RCC 7860 (cell line): ENCODE data around the gene PNPO.
"Not testable (repeated sequence)": the region's sequence is repeated elsewhere in the genome, so short reads cannot be mapped to it uniquely, and the experiment has no call there.

ENCODE experiments used
- DNase-seq: peaks from one replicate; pipeline ENCODE4 v3.0.0-alpha.2; 2015; ENCODE audit warnings: low spot score
- FAIRE-seq: peaks from 2 replicates; lab custom pipeline; 2012; peaks lifted over from hg19 to GRCh38; lab: Jason Lieb, UNC

PNPO gene

GRCh38 chr17:47970725-47971499 is 29.5 kb downstream of the PNPO start, which contains the start of gene CDK5RAP3:
Gene CDK5RAP3, plus strand, starts transcription at chr17:47971113. Its CDS starts 34 bp downstream, at chr17:47971147.
- DNase-seq: peak; percentile 99
- FAIRE-seq: peak; percentile 90

- FAIRE-seq (no peak), DNase-seq (peak; percentile 60)
Observed at GRCh38 chr17:47973541-47973940, 32.2 kb downstream of the PNPO start.

DNA sequence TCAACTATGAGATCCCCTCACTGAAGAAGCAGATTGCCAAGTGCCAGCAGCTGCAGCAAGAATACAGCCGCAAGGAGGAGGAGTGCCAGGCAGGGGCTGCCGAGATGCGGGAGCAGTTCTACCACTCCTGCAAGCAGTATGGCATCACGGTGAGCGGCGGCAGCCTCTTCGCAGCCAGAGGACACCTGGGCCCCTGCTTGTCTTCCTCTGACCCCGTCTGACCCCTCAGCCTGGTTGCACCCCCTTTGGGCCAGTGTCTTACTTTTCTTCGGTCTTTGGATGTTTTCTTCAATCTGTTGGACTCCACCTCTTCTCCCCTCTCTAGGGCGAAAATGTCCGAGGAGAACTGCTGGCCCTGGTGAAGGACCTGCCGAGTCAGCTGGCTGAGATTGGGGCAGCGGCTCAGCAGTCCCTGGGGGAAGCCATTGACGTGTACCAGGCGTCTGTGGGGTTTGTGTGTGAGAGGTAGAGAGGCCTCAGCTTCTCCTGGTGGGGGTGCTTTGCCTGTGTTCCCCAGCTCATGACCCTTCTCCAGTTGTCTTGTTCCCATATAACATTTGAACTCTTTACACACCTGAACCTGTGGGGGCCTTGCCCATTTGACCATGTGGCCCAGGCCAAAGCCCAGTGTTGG is 33.9 kb downstream of the PNPO start:
- FAIRE-seq (no peak), DNase-seq (no peak)

- DNase-seq (no peak), FAIRE-seq (no peak)
Observed at GRCh38 chr17:47975823-47976205, 34.4 kb downstream of the PNPO start.

DNA sequence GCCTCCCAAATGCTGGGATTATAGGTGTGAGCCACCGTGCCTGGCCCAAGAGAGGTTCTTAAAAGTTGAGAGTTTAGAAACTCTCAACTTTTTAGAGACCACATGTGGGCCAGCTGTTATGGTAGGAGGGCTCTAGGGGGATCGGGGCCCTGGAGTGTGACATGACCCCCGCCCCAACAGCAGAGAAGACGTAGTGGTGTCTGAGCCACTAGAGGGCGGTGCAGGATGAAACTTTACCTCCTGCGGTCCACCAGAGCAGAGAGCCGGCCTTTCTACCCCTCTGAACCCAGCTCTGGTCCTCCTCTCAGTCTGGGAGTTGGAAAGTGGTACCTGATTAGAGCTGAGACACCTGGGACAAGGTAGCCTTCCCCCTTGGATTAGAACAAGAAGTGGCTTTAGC is 37.0 kb downstream of the PNPO start:
- no peak for FAIRE-seq

DNA sequence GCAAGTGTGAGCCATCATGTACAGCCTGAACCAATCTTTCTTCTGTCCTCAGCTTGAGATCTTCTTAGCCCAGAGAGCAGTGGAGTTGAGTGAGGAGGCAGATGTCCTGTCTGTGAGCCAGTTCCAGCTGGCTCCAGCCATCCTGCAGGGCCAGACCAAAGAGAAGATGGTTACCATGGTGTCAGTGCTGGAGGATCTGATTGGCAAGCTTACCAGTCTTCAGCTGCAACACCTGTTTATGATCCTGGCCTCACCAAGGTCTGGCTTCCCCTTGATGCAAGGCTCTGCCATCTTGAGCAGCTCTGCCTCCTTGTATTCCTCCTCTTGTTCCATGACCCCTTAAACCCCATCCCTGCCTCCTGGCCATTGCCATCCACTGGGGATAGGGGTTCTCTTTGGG is 39.2 kb downstream of the PNPO start:
- FAIRE-seq: no peak
- no peak for DNase-seq

More for the DNA sequence above, 37.0 kb downstream of the PNPO start:
- peak; percentile 17 for DNase-seq

GRCh38 chr17:47981462-47981861 is 40.1 kb downstream of the PNPO start:
- FAIRE-seq (no peak), DNase-seq (no peak)

DNA sequence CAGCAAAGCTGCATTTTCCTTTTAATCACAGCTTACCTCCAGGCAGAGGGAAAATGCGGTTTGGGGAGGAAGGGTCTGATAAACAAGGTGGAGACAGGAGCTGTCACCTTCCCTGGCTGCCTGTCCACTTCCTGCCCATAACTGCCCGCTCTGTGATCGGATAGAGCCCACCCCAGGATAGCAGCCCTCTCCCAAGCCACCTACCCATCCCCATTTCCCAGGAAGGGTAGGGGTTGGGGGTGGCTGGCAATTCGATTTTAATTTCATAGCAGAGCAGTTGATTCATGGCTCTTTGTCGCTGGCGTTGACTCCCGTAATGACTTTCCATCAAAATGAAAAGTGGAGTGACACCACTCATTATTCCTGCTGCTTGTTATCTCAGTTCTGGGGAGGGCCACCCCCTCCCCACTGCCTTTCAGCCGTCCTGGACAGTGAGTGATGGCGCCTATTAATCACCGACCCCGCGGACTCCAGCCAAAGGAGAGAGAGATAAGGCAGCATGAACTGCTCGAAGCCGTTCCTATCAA is 40.8 kb downstream of the PNPO start:
- no peak for FAIRE-seq

DNA sequence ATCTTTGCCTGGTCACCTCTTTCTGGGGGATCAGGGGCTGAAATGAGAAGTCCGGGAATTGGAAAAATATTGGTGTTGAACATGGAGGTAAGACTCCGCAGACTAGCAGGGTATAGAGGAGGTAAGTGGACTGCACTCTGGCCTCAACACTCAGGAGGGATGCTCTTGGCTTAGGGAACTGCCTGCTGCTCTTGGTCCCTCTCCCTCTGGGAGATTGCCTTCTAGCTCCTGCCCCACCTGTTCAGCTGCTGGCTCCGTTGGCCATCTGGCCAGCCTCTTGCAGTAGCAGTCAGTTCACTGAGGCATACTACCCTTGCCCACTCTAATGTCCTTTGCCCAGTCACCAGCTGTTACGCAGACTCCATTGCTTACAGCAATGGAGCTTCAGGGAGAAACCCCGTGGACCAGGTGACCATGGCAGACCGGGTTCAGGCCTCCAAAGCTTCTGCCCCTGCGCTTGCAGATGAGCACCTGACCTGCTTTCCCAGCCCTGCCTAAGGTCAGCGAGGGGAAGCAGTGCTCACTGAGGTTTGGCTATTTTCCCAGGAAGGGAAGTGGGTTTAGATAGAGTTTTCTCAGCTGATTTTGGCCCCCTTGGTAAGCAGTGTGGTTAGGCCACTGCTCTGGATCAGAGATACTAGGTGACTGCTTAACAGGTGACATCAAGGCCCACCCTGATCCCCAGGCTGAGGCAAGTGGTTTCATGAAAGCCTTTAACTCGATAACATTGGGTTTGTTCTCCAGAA is 41.4 kb downstream of the PNPO start:
- DNase-seq: no peak

More for the DNA sequence above, 40.8 kb downstream of the PNPO start:
- no peak for DNase-seq

GRCh38 chr17:47983492-47984223 is 42.3 kb downstream of the PNPO start:
- DNase-seq (no peak), FAIRE-seq (no peak)

More for the DNA sequence above, 41.4 kb downstream of the PNPO start:
- FAIRE-seq: no peak

GRCh38 chr17:47986520-47986919 is 45.1 kb downstream of the PNPO start:
- no peak for DNase-seq
- FAIRE-seq: no peak

DNA sequence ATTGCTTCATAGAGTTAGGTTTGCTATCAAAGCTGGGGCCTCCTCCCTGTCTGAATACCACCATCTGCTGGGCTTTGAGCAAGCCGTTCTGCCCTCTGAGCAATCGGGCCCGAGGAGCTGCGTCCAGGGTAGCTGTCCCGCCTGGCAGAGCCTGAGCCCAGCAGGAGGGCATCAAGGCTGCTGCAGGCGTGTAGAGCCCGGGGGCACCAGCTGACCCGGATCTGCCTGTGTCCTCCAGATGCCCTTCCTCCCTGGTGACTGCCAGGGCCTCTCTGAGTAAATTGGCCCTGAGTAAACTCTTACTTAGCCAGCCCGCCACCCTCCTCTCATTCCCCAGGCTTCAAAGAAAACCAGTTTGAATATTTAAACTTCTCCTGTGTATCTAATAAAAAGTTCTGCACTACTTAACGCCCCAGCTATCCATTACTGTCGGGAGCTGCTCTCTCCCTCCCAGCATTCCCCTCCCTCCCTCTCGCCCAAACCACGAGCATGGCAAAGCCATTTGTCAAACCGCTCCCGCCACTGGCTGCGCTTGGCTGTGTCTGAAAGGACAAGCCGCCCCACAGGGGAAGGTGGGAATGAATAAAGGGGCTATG is 46.0 kb downstream of the PNPO start:
- no peak for FAIRE-seq
- no peak for DNase-seq

GRCh38 chr17:47988445-47988844 is 47.1 kb downstream of the PNPO start:
- not testable (repeated sequence) for DNase-seq, FAIRE-seq

GRCh38 chr17:47989159-47989558 is 47.8 kb downstream of the PNPO start:
- no peak for DNase-seq
- no peak for FAIRE-seq

DNA sequence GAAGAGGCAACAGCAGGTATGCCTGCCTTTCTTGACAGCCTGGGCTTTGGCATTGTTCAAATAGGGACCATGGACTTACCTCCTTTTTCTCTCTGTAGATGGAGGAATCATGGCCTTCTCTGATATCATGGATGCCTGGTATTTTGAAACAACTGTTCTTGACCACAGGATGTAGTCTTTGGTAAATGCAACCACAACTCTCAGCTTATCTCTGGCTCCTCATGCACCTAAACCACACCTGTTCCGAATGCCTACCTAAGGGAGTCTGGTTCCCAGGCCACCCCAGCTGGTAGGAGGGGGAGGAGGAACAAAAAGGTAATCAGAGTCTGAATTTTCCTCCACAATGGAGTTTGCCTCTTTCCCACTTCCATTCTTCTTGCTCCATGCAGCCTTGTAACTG is 48.3 kb downstream of the PNPO start:
- DNase-seq (no peak), FAIRE-seq (no peak)

GRCh38 chr17:47990962-47991731 is 49.8 kb downstream of the PNPO start:
- no peak for FAIRE-seq
- no peak for DNase-seq

DNA sequence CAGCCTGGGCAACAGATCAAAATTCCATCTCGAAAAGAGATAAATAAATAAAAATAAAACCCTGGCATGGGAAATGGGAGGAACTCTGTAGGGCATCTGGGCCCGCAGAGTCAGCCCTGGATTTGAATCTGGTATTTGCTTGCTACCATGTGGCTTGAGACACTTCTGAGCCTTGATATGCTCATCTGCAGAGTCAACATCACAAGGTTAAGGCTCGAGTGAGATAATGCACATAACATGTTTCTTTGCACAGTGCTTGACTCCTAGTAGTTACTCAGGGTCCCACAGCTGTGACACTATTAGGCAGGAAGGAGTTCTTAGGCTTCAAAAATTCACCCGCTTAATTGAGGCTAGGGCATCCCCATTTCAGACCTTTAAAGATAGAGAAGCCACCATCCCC is 50.8 kb downstream of the PNPO start:
- no peak for FAIRE-seq

GRCh38 chr17:47993031-47993564 is 51.7 kb downstream of the PNPO start:
- no peak for DNase-seq
- no peak for FAIRE-seq

More for the DNA sequence above, 50.8 kb downstream of the PNPO start:
- DNase-seq: no peak

DNA sequence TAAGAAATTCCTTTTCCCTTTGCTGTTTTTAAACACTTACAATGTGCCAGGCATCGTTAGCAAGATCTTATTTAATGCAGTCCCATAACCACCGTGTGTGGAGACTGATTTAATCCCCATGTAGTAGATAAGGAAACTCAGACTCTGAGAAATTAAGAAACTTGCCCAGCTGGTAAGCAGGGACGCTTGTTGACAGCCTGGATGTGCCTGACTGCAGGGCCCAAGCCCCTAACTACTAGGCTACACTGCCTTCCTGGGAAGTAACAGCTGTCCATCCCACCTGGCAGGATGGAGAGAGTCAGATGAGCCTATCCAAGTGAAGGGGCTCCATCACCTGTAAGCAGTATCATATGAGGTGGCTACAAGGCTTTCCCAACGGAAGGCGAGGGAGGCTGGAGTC is 52.6 kb downstream of the PNPO start:
- DNase-seq (no peak), FAIRE-seq (no peak)
